HepG2 (cell line): ENCODE measurements around the gene MGAT1. TPM values are rescaled to one million over a fixed set of nuclear protein-coding genes. Genes with fewer than 3 reads are reported as not detected.

Experiments used
- CC2D1A ChIP-seq: sonication (generic); formaldehyde crosslinking; IDR thresholded peaks from 2 replicates; pipeline ENCODE4 v1.8.1; 2023; ENCODE audit warnings: mild to moderate bottlenecking, missing genetic modification reagents
- FOXA3 ChIP-seq: IDR thresholded peaks from 2 replicates; pipeline ENCODE4 v1.6.1; 2016; ENCODE audit warnings: missing genetic modification reagents, missing compliant biosample characterization
- HES4 ChIP-seq: sonication (generic); formaldehyde crosslinking; IDR thresholded peaks from 2 replicates; pipeline ENCODE4 v1.9.0; 2021; ENCODE audit warnings: mild to moderate bottlenecking, missing genetic modification reagents, borderline replicate concordance
- IRX3 ChIP-seq: sonication (generic); formaldehyde crosslinking; IDR thresholded peaks from 2 replicates; pipeline ENCODE4 v1.8.1; 2023; ENCODE audit warnings: mild to moderate bottlenecking, low read depth, missing genetic modification reagents, borderline replicate concordance
- NPAS2 ChIP-seq: sonication (generic); formaldehyde crosslinking; IDR thresholded peaks from 2 replicates; pipeline ENCODE4 v1.8.0; 2022; ENCODE audit warnings: mild to moderate bottlenecking, missing genetic modification reagents, borderline replicate concordance
- PAF1 ChIP-seq: IDR thresholded peaks from 2 replicates; pipeline ENCODE4 v1.6.1; 2016; ENCODE audit warnings: missing genetic modification reagents, missing compliant biosample characterization
- RELA ChIP-seq: sonication (generic); formaldehyde crosslinking; IDR thresholded peaks from 2 replicates; pipeline ENCODE4 v1.4.0; 2020; ENCODE audit warnings: missing genetic modification reagents
- RNF2 ChIP-seq: fragments of 450-650 bp; conservative IDR thresholded peaks from 2 replicates; pipeline ENCODE4 v1.6.1; 2016; ENCODE audit warnings: low read depth
- SMAD1 ChIP-seq: sonication (generic); formaldehyde crosslinking; IDR thresholded peaks from 2 replicates; pipeline ENCODE4 v1.4.0; 2020; ENCODE audit warnings: missing genetic modification reagents, low read depth, mild to moderate bottlenecking, borderline replicate concordance
- TGIF2 ChIP-seq: IDR thresholded peaks from 2 replicates; pipeline ENCODE4 v1.6.1; 2016; ENCODE audit warnings: control low read depth, missing compliant biosample characterization
- ZBTB3 ChIP-seq: sonication (generic); formaldehyde crosslinking; IDR thresholded peaks from 2 replicates; pipeline ENCODE4 v1.4.0; 2020; ENCODE audit warnings: low read depth, mild to moderate bottlenecking, moderate library complexity, missing genetic modification reagents, borderline replicate concordance
- ZFX ChIP-seq: sonication (generic); formaldehyde crosslinking; IDR thresholded peaks from 2 replicates; pipeline ENCODE4 v1.4.0; 2020; ENCODE audit warnings: mild to moderate bottlenecking, low read depth, missing genetic modification reagents, moderate library complexity
- ZNF230 ChIP-seq: sonication (generic); formaldehyde crosslinking; IDR thresholded peaks from 2 replicates; pipeline ENCODE4 v1.4.0; 2020; ENCODE audit warnings: mild to moderate bottlenecking, missing genetic modification reagents
- ZNF234 ChIP-seq: sonication (generic); formaldehyde crosslinking; conservative IDR thresholded peaks from 2 replicates; pipeline ENCODE4 v1.5.1; 2020; ENCODE audit warnings: mild to moderate bottlenecking, missing genetic modification reagents
- ZNF274 ChIP-seq: sonication (generic); formaldehyde crosslinking; IDR thresholded peaks from 2 replicates; pipeline ENCODE4 v1.5.1; 2020; ENCODE audit warnings: mild to moderate bottlenecking, missing genetic modification reagents
- ZNF350 ChIP-seq: sonication (generic); formaldehyde crosslinking; IDR thresholded peaks from 2 replicates; pipeline ENCODE4 v1.4.0; 2020; ENCODE audit warnings: mild to moderate bottlenecking, low read depth, missing genetic modification reagents, borderline replicate concordance
- ZNF549 ChIP-seq: sonication (generic); formaldehyde crosslinking; IDR thresholded peaks from 2 replicates; pipeline ENCODE4 v1.5.0; 2020; ENCODE audit warnings: missing genetic modification reagents
- ZNF713 ChIP-seq: sonication (generic); formaldehyde crosslinking; IDR thresholded peaks from 2 replicates; pipeline ENCODE4 v1.4.0; 2020; ENCODE audit warnings: mild to moderate bottlenecking, missing genetic modification reagents
- ZSCAN30 ChIP-seq: sonication (generic); formaldehyde crosslinking; IDR thresholded peaks from 2 replicates; pipeline ENCODE4 v1.5.0; 2020; ENCODE audit warnings: mild to moderate bottlenecking, missing genetic modification reagents
- polyA plus RNA-seq, 8 experiments: library from polyadenylated mRNA; depleted of rRNA in 3 of 8; stranded (reverse) in 7 of 8; unstranded in 1 of 8; fragments of >200 nt; fragmentation: Illumina TruSeq in 4 of 8; extraction: Trizol in 4 of 8; gene quantifications; 2 replicates each; pipeline versions ENCODE4 v1.2.1 to v1.2.3, GENCODE V29; 2011 to 2016; ENCODE audit warnings: low read depth in 4 of 8, missing spikeins in 1 of 8, mixed read lengths in 1 of 8; ENCODE audit not compliant: insufficient read depth in 1 of 8
- total RNA-seq, 5 experiments: library from RNA; depleted of rRNA; stranded (reverse); fragments of >200 nt; fragmentation: Illumina TruSeq; extraction: Trizol; gene quantifications; 2 replicates each; pipeline ENCODE4 v1.2.3, GENCODE V29; 2016; ENCODE audit warnings: low read depth in 1 of 5
- TF ChIP-seq, protein P1 (sequence below): sonication (generic); formaldehyde crosslinking; IDR thresholded peaks from 2 replicates; pipeline ENCODE4 v1.4.0; 2020; ENCODE audit warnings: missing genetic modification reagents
- TF ChIP-seq, protein P2 (sequence below): sonication (generic); formaldehyde crosslinking; IDR thresholded peaks from 2 replicates; pipeline ENCODE4 v1.4.0; 2020; ENCODE audit warnings: missing genetic modification reagents
- TF ChIP-seq, protein P3 (sequence below): sonication (generic); formaldehyde crosslinking; IDR thresholded peaks from 2 replicates; pipeline ENCODE4 v1.4.0; 2020; ENCODE audit warnings: mild to moderate bottlenecking, missing genetic modification reagents
- TF ChIP-seq, protein P4 (sequence below): sonication (generic); formaldehyde crosslinking; IDR thresholded peaks from 2 replicates; pipeline ENCODE4 v1.8.1; 2023; ENCODE audit warnings: missing genetic modification reagents, inconsistent platforms, borderline replicate concordance
- TF ChIP-seq, protein P5 (sequence below): sonication (generic); formaldehyde crosslinking; IDR thresholded peaks from 2 replicates; pipeline ENCODE4 v1.5.0; 2020; ENCODE audit warnings: mild to moderate bottlenecking, missing genetic modification reagents

Gene MGAT1
- total and polyA plus RNA-seq, 2 of the 13 experiments (the other 11 are each of a cell fraction or from before 2014, with no cell fraction given): 50.1 to 55.3 TPM

DNA sequence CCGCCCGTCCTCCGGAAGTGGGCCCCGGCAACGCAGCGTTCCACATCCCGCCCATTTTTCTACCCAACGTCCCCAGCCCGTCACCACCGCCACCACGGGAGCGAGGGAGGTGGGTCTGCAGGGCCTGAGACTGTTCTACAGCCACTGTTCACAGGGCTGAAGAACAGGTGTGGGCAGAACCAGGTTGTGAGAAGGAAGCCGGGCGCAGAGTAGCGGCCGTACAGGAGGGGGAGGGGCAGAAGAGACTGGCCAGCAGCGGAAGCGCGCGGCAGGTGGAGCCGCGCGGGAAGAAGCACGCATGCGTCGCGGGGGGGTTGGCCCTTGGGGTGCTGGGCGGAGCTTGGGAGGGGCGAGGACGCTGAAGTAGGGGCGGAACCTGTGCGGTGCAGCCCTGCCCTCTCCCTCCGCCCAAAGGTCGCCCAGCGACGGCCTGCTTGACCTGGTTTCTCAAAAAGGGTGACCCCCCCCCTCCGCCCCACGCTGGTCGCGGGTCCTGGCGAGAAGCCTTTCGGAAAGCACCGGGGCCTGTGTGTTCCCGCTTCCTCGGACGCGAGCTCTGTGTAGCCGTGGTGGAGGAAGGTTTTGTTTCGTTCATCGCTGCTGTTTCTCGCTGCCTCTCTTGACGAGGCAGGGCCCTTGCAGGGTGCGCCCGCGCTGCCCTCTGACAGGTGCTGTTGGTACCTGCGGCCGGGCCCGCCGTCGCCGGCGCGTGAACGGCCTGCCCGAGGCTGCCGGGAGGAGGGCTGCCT lies 7.8 kb upstream of the MGAT1 start (continued):
- TF ChIP-seq, protein P1, sequence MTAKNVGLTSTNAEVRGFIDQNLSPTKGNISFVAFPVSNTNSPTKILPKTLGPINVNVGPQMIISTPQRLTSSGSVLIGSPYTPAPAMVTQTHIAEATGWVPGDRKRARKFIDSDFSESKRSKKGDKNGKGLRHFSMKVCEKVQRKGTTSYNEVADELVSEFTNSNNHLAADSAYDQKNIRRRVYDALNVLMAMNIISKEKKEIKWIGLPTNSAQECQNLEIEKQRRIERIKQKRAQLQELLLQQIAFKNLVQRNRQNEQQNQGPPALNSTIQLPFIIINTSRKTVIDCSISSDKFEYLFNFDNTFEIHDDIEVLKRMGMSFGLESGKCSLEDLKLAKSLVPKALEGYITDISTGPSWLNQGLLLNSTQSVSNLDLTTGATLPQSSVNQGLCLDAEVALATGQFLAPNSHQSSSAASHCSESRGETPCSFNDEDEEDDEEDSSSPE (CRISPR knock-in tag): peak; percentile 73
- TF ChIP-seq IRX3 (CRISPR knock-in tag) (no peak), ZNF230 (peak; percentile 83; the same call in 1 of the 2 replicates), ZNF234 (CRISPR knock-in tag) (no peak), ZNF274 (peak; percentile 89), SMAD1 (peak; percentile 71; the same call in 1 of the 2 replicates), TGIF2 (CRISPR knock-in tag) (no peak; the same call in 1 of the 2 replicates), RELA (CRISPR knock-in tag) (no peak), ZFX (peak; percentile 95), ZNF549 (CRISPR knock-in tag) (no peak), PAF1 (CRISPR knock-in tag) (no peak), ZNF713 (CRISPR knock-in tag) (0 out of 2 replicates have a peak, but pooled peaks have one; percentile 18), HES4 (CRISPR knock-in tag) (no peak; the same call in 1 of the 2 replicates), ZNF350 (CRISPR knock-in tag) (0 out of 2 replicates have a peak, but pooled peaks have one; percentile 78), CC2D1A (CRISPR knock-in tag) (no peak), FOXA3 (CRISPR knock-in tag) (peak; percentile 7), RNF2 (peak; percentile 93), ZBTB3 (CRISPR knock-in tag) (peak; percentile 73; the same call in 1 of the 2 replicates), ZSCAN30 (peak; percentile 64; the same call in 1 of the 2 replicates), NPAS2 (CRISPR knock-in tag) (no peak)
- TF ChIP-seq, protein P2, sequence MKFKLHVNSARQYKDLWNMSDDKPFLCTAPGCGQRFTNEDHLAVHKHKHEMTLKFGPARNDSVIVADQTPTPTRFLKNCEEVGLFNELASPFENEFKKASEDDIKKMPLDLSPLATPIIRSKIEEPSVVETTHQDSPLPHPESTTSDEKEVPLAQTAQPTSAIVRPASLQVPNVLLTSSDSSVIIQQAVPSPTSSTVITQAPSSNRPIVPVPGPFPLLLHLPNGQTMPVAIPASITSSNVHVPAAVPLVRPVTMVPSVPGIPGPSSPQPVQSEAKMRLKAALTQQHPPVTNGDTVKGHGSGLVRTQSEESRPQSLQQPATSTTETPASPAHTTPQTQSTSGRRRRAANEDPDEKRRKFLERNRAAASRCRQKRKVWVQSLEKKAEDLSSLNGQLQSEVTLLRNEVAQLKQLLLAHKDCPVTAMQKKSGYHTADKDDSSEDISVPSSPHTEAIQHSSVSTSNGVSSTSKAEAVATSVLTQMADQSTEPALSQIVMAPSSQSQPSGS: peak; percentile 8; the same call in 1 of the 2 replicates
- TF ChIP-seq, protein P3, sequence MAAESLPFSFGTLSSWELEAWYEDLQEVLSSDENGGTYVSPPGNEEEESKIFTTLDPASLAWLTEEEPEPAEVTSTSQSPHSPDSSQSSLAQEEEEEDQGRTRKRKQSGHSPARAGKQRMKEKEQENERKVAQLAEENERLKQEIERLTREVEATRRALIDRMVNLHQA (CRISPR knock-in tag): no peak
- TF ChIP-seq, protein P4, sequence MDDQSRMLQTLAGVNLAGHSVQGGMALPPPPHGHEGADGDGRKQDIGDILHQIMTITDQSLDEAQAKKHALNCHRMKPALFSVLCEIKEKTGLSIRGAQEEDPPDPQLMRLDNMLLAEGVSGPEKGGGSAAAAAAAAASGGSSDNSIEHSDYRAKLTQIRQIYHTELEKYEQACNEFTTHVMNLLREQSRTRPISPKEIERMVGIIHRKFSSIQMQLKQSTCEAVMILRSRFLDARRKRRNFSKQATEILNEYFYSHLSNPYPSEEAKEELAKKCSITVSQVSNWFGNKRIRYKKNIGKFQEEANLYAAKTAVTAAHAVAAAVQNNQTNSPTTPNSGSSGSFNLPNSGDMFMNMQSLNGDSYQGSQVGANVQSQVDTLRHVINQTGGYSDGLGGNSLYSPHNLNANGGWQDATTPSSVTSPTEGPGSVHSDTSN (CRISPR knock-in tag): peak; percentile 42; the same call in 1 of the 2 replicates
- TF ChIP-seq, protein P5, sequence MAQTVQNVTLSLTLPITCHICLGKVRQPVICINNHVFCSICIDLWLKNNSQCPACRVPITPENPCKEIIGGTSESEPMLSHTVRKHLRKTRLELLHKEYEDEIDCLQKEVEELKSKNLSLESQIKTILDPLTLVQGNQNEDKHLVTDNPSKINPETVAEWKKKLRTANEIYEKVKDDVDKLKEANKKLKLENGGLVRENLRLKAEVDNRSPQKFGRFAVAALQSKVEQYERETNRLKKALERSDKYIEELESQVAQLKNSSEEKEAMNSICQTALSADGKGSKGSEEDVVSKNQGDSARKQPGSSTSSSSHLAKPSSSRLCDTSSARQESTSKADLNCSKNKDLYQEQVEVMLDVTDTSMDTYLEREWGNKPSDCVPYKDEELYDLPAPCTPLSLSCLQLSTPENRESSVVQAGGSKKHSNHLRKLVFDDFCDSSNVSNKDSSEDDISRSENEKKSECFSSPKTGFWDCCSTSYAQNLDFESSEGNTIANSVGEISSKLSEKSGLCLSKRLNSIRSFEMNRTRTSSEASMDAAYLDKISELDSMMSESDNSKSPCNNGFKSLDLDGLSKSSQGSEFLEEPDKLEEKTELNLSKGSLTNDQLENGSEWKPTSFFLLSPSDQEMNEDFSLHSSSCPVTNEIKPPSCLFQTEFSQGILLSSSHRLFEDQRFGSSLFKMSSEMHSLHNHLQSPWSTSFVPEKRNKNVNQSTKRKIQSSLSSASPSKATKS (CRISPR knock-in tag): no peak
